Measurements from ENCODE around the gene MARCO. TPM values are rescaled to one million over a fixed set of nuclear protein-coding genes. Genes with fewer than 3 reads are reported as not detected.

The MARCO gene, protein sequence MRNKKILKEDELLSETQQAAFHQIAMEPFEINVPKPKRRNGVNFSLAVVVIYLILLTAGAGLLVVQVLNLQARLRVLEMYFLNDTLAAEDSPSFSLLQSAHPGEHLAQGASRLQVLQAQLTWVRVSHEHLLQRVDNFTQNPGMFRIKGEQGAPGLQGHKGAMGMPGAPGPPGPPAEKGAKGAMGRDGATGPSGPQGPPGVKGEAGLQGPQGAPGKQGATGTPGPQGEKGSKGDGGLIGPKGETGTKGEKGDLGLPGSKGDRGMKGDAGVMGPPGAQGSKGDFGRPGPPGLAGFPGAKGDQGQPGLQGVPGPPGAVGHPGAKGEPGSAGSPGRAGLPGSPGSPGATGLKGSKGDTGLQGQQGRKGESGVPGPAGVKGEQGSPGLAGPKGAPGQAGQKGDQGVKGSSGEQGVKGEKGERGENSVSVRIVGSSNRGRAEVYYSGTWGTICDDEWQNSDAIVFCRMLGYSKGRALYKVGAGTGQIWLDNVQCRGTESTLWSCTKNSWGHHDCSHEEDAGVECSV
- total RNA-seq (not detected), total RNA-seq (0 reads per million in 2 donors)

DNA sequence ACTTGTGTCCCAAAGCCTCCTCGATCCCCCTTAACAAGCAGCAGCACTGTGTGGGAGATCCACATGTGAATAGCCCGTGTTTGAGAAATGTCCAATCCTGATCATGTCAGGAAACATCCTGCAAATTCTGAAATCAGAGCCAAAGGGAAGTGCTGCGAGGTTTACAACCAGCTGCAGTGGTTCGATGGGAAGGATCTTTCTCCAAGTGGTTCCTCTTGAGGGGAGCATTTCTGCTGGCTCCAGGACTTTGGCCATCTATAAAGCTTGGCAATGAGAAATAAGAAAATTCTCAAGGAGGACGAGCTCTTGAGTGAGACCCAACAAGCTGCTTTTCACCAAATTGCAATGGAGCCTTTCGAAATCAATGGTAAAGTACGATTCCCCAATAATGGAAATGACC lies at the start of gene MARCO:
Gene MARCO, plus strand, starts transcription at position 164 of the 400 bp plus-strand sequence. Its CDS starts 107 bp downstream, at position 271.
- DNase-seq, result no peak
- H3K9me3 ChIP-seq (ENCODE audit: control insufficient read depth, low read length, poor library complexity, severe bottlenecking), result no peaks in the 10 kb centered on the region
- H3K27ac Mint-ChIP-seq, result no peak within 1 kb of the TSS
- no peak within 1 kb of the TSS for H3K4me3 Mint-ChIP-seq
- ATAC-seq, result no peak
- H3K27me3 Mint-ChIP-seq, result peaks cover 37% of the 10 kb centered on the region
- peaks cover 4% of the 10 kb centered on the region for H3K36me3 Mint-ChIP-seq (ENCODE audit: low read depth)
- peaks cover 10% of the 10 kb centered on the region for H3K4me1 Mint-ChIP-seq

DNA sequence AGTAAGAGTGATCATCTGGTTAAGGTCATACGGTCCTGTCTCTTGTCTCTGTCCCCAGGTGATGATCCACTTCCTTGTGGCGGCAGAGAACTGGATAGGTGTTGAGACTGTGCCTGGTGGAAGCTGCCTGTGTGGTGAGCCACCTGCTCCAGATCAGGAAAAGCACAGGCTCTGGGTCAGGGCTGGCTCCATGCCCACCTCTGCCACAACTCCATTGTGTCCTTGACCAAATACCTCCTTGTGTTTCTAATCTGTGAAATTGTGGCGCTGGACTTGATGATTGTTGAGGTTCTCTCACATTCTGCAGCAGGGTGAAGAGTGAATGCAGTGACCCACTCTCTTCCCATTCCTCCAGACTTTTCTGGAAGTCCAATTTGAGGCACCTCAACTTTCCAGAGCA lies 48.9 kb upstream of the MARCO start:
- no peak overlapping the region for H3K4me3 Mint-ChIP-seq
- H3K27ac Mint-ChIP-seq, result no peak overlapping the region
- H3K4me1 Mint-ChIP-seq, result no peaks in the 10 kb centered on the region
- H3K27me3 Mint-ChIP-seq, result no peaks in the 10 kb centered on the region
- no peaks in the 10 kb centered on the region for H3K36me3 Mint-ChIP-seq (ENCODE audit: low read depth)
- no peak for DNase-seq
- no peaks in the 10 kb centered on the region for H3K9me3 ChIP-seq (ENCODE audit: control insufficient read depth, low read length, poor library complexity, severe bottlenecking)
- no peak for ATAC-seq

DNA sequence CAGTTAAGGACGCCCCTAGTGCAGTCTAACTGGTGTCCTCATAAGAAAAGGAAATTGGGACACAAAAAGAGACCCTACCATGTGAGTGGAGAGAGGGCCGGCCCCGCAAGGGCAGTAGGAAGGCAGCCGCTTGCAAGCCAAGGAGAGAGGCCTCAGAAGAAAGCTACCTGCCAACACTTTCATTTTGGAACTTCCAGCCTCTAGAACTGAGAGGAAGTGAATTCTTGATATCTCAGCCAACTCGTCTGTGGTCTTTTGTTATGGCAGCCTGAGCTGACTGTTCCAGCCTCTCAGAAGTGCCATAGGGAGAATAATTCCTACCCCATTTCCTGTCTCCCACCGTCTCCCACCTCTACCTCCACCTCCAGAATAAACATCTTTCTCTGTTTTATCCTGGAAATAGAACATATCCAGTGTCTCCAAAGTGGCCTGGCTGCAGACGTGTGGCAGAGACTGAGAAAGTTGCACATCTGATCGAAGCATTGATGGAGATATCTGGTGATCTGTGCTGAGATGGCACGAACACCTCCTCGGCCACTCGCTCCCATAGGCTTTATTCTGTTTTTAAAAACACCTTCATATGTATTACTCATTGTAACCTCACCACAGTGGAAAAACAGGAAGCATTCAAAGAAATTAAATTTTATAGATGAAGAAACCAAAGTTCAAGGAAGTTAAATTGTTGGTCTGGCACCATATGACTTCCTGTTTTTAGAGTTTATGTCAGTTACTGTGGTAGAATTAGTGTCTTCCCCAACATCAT lies 39.5 kb upstream of the MARCO start:
- ATAC-seq (peak; percentile 32), DNase-seq (no peak)
- H3K9me3 ChIP-seq (ENCODE audit: control insufficient read depth, low read length, poor library complexity, severe bottlenecking), result no peaks in the 10 kb centered on the region
- Mint-ChIP-seq H3K27ac (peak overlapping the region; percentile 0), H3K4me3 (peak overlapping the region; percentile 19), H3K36me3 (ENCODE audit: low read depth) (no peaks in the 10 kb centered on the region), H3K27me3 (no peaks in the 10 kb centered on the region), H3K4me1 (peaks cover 10% of the 10 kb centered on the region)

DNA sequence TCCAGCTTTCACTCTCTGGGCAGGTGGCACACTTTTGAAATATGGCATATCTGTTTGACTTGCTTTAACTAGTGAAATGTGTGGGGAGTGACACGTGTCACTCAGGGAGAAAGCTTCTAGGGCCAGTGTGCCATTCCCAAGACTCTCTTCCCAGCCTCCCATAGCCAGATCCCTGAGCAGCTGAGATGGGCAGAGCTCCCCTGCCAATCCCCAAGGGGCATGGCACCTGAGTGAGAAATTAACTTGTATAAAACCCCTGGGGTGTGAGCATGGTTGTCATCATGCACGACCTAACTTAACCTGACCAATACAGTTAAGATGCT lies 39.0 kb upstream of the MARCO start:
- H3K4me1 Mint-ChIP-seq, result peaks cover 10% of the 10 kb centered on the region
- peak overlapping the region; percentile 19 for H3K4me3 Mint-ChIP-seq
- peak overlapping the region; percentile 0 for H3K27ac Mint-ChIP-seq
- DNase-seq (no peak), ATAC-seq (no peak)
- H3K9me3 ChIP-seq (ENCODE audit: control insufficient read depth, low read length, poor library complexity, severe bottlenecking), result no peaks in the 10 kb centered on the region
- no peaks in the 10 kb centered on the region for H3K27me3 Mint-ChIP-seq
- H3K36me3 Mint-ChIP-seq (ENCODE audit: low read depth), result no peaks in the 10 kb centered on the region

DNA sequence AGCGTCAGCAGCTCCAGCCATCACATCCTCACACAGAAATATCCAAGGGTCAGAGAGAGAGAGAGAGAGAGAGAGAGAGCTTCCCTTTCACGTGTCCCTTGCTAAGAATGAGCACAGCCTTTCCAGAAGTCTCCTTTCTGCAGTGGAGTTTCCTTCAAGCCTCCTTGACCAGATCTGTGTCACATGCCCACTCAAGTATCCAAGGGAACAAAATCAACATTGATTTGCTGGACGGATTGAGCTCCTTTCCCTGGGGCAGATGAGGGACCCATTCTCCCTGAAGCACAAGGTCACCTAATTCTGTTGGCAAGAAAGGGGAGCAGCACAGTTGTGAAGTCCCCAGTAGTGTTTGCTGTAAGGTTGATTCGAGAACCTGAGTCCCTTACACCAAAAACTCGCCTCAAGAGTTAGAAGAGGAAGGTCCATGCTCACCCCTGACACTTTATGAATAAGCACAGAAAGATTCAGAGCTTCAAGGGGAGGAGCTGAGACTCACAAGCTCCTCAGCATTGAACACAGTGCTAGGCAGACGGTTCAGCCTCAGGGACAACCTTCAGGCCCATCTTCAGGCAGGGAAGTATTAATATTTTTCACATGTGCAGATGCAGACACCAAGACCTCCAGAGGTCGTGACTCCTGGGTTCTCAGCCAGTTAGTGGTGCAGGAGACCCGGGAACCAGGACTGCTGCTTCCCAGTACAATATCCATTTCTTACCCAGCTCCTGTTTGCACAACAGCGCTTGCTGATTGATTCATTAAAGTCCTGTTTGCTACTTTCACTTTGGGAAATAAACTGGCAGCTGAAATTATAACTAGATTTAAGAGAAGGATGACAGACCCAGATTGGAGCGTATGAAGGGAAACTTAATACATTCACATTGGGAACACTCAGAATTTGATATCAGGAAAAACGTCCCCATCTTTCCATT lies 38.2 kb upstream of the MARCO start:
- H3K9me3 ChIP-seq (ENCODE audit: control insufficient read depth, low read length, poor library complexity, severe bottlenecking), result no peaks in the 10 kb centered on the region
- no peaks in the 10 kb centered on the region for H3K27me3 Mint-ChIP-seq
- no peak for ATAC-seq
- peaks cover 10% of the 10 kb centered on the region for H3K4me1 Mint-ChIP-seq
- H3K36me3 Mint-ChIP-seq (ENCODE audit: low read depth), result no peaks in the 10 kb centered on the region
- H3K27ac Mint-ChIP-seq, result no peak overlapping the region
- DNase-seq, result no peak
- H3K4me3 Mint-ChIP-seq, result no peak overlapping the region

DNA sequence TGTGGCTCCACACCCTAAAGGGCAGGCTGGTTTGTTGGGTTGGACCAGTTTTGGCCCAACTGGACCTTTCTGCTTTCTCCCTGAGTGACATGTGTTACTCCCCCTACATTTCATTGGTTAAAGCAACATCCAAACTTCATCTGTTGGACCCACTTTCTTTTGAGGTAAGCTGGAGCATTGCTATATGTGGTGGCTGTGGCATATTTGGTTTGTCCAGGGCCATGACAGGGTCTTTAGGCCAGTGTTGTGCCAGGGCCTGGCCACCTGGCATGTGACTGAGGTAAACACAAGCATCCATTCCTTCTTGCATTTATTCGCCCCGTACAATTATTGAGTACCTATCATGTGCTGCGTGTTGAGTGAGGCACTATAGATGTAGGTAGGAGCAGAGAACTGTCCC lies 36.8 kb upstream of the MARCO start:
- ATAC-seq (no peak), DNase-seq (no peak)
- Mint-ChIP-seq H3K4me3 (no peak overlapping the region), H3K4me1 (peaks cover 10% of the 10 kb centered on the region), H3K36me3 (ENCODE audit: low read depth) (no peaks in the 10 kb centered on the region), H3K27ac (no peak overlapping the region), H3K27me3 (no peaks in the 10 kb centered on the region)
- no peaks in the 10 kb centered on the region for H3K9me3 ChIP-seq (ENCODE audit: control insufficient read depth, low read length, poor library complexity, severe bottlenecking)

GRCh38 chr2:118906186-118906585 lies 35.8 kb upstream of the MARCO start:
- peaks cover 10% of the 10 kb centered on the region for H3K4me1 Mint-ChIP-seq
- H3K27ac Mint-ChIP-seq, result no peak overlapping the region
- H3K36me3 Mint-ChIP-seq (ENCODE audit: low read depth), result no peaks in the 10 kb centered on the region
- H3K27me3 Mint-ChIP-seq, result no peaks in the 10 kb centered on the region
- no peak for ATAC-seq
- no peak for DNase-seq
- no peaks in the 10 kb centered on the region for H3K9me3 ChIP-seq (ENCODE audit: control insufficient read depth, low read length, poor library complexity, severe bottlenecking)
- H3K4me3 Mint-ChIP-seq, result no peak overlapping the region

GRCh38 chr2:118907759-118908158 lies 34.2 kb upstream of the MARCO start:
- DNase-seq (no peak), ATAC-seq (no peak)
- Mint-ChIP-seq H3K27me3 (no peaks in the 10 kb centered on the region), H3K4me3 (no peak overlapping the region), H3K36me3 (ENCODE audit: low read depth) (no peaks in the 10 kb centered on the region), H3K4me1 (peaks cover 10% of the 10 kb centered on the region), H3K27ac (no peak overlapping the region)
- H3K9me3 ChIP-seq (ENCODE audit: control insufficient read depth, low read length, poor library complexity, severe bottlenecking), result no peaks in the 10 kb centered on the region

GRCh38 chr2:118909191-118909590 lies 32.8 kb upstream of the MARCO start:
- Mint-ChIP-seq H3K4me3 (no peak overlapping the region), H3K36me3 (ENCODE audit: low read depth) (no peaks in the 10 kb centered on the region), H3K4me1 (peaks cover 6% of the 10 kb centered on the region), H3K27me3 (no peaks in the 10 kb centered on the region), H3K27ac (no peak overlapping the region)
- no peaks in the 10 kb centered on the region for H3K9me3 ChIP-seq (ENCODE audit: control insufficient read depth, low read length, poor library complexity, severe bottlenecking)
- DNase-seq (no peak), ATAC-seq (no peak)

DNA sequence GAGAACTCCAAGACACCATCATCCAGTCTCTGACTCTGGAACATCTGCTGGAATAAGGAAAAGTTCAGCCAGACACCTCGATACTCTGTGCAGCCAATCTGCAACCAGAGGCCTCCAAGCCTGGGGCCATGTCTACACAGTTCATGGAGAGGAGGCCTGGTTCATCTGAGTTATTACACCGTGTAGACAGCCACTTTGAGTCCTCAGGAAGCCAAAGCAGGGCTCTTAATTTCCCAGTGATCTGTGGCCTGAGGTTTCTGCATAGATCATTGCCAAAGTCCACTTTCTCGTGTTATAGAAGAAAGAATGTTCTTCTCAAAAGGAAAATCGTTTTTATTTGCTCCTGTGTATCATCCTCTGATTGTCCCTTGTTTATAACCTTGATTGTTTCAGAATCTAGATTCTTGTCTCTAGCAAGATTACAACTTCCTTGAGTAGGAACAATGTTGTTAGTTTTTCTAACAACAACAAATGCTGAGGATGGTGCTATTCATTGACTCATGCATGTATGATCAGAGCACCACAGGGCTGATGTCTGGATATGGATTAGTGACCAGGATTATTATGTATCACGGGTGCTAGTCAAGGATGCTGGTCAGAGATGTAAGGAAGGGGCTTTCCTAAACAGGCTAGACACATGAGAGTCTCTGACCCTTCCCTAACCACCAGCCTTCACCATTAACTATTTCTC lies 30.7 kb upstream of the MARCO start:
- H3K9me3 ChIP-seq (ENCODE audit: control insufficient read depth, low read length, poor library complexity, severe bottlenecking), result no peaks in the 10 kb centered on the region
- Mint-ChIP-seq H3K27me3 (peaks cover 5% of the 10 kb centered on the region), H3K4me3 (no peak overlapping the region), H3K27ac (no peak overlapping the region), H3K36me3 (ENCODE audit: low read depth) (no peaks in the 10 kb centered on the region), H3K4me1 (peaks cover 2% of the 10 kb centered on the region)
- ATAC-seq (no peak), DNase-seq (no peak)

GRCh38 chr2:118911936-118912335 lies 30.1 kb upstream of the MARCO start:
- no peak for ATAC-seq
- Mint-ChIP-seq H3K4me3 (no peak overlapping the region), H3K27me3 (peaks cover 5% of the 10 kb centered on the region), H3K4me1 (peaks cover 2% of the 10 kb centered on the region), H3K27ac (no peak overlapping the region), H3K36me3 (ENCODE audit: low read depth) (no peaks in the 10 kb centered on the region)
- no peaks in the 10 kb centered on the region for H3K9me3 ChIP-seq (ENCODE audit: control insufficient read depth, low read length, poor library complexity, severe bottlenecking)
- no peak for DNase-seq

DNA sequence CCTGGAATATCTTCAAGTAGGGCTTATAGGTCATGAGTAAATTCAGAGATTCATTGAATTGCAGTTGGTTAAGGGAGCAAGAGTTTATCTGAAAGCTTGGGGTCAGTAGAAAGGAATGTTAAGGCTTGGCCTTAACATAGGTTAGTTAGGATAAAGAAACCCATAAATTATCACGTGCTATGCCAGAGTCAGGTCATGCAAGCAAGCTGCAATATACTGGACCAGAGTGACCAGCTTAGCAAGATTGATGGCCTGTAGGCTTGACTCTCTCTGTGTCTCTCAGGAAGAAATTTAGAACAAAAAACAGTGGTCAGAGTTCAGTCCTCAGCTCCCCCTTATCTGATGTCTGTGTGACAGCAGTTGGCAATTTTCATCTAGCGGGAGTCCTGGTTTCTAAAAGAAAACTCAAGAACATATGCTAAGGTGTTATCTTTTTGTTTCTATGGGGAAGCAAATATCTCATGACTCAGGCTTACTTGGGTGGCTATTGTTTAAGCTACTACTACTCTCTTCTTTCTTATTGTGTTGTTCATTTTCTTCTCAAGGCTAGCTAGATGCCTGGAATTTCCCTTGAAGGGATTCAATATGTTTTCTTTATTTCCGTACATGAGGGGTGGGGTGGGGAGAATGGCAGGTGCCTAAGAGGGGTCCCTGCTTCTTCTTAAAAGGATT lies 28.7 kb upstream of the MARCO start:
- Mint-ChIP-seq H3K27ac (no peak overlapping the region), H3K27me3 (peaks cover 13% of the 10 kb centered on the region)

More for the DNA sequence above, 28.7 kb upstream of the MARCO start:
- Mint-ChIP-seq H3K4me3 (no peak overlapping the region), H3K36me3 (ENCODE audit: low read depth) (no peaks in the 10 kb centered on the region), H3K4me1 (no peaks in the 10 kb centered on the region)
- no peaks in the 10 kb centered on the region for H3K9me3 ChIP-seq (ENCODE audit: control insufficient read depth, low read length, poor library complexity, severe bottlenecking)
- ATAC-seq, result no peak
- DNase-seq, result no peak

Measured in T-helper 17 cell (primary cell).